Fibroblast of the aortic adventitia (primary cell): Measurements from ENCODE around the gene ITGB6. TPM values are rescaled to one million over a fixed set of nuclear protein-coding genes. Genes with fewer than 3 reads are reported as not detected.
A peak's percentile ranks its signal among the peaks of the same experiment; 100 is the strongest.

Experiments used
- DNase-seq: peaks from one replicate; pipeline ENCODE4 v3.0.0-alpha.2; 2010; ENCODE audit warnings: low read depth
- H3K4me3 ChIP-seq: 2 replicates; pipeline ENCODE4 v1.5.1; 2011; ENCODE audit warnings: low read depth, mild to moderate bottlenecking, control low read depth, low read length, moderate library complexity
- total RNA-seq: library from RNA; depleted of rRNA; stranded (reverse); fragments of >200 nt; gene quantifications from 2 replicates; pipeline ENCODE4 v1.2.3, GENCODE V29; 2012; ENCODE audit warnings: low replicate concordance
- TF ChIP-seq, protein P1 (sequence below): IDR thresholded peaks from 2 replicates; pipeline ENCODE4 v1.5.1; 2011; ENCODE audit warnings: mild to moderate bottlenecking, low read length, control low read depth, inconsistent platforms; ENCODE audit not compliant: insufficient read depth

The ITGB6 gene
- total RNA-seq, 1 donor = under 0.01 TPM

- DNase-seq = no peak
- no peak overlapping the region for H3K4me3 ChIP-seq
- TF ChIP-seq, protein P1, sequence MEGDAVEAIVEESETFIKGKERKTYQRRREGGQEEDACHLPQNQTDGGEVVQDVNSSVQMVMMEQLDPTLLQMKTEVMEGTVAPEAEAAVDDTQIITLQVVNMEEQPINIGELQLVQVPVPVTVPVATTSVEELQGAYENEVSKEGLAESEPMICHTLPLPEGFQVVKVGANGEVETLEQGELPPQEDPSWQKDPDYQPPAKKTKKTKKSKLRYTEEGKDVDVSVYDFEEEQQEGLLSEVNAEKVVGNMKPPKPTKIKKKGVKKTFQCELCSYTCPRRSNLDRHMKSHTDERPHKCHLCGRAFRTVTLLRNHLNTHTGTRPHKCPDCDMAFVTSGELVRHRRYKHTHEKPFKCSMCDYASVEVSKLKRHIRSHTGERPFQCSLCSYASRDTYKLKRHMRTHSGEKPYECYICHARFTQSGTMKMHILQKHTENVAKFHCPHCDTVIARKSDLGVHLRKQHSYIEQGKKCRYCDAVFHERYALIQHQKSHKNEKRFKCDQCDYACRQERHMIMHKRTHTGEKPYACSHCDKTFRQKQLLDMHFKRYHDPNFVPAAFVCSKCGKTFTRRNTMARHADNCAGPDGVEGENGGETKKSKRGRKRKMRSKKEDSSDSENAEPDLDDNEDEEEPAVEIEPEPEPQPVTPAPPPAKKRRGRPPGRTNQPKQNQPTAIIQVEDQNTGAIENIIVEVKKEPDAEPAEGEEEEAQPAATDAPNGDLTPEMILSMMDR = no peak
Observed at GRCh38 chr2:160226367-160226766, 26.3 kb upstream of the ITGB6 start.

GRCh38 chr2:160225722-160226121 is 25.6 kb upstream of the ITGB6 start:
- DNase-seq = no peak
- no peak overlapping the region for H3K4me3 ChIP-seq
- TF ChIP-seq, protein P1 = no peak

- TF ChIP-seq, protein P1 = no peak
Observed at GRCh38 chr2:160224507-160224906, 24.4 kb upstream of the ITGB6 start.

DNA sequence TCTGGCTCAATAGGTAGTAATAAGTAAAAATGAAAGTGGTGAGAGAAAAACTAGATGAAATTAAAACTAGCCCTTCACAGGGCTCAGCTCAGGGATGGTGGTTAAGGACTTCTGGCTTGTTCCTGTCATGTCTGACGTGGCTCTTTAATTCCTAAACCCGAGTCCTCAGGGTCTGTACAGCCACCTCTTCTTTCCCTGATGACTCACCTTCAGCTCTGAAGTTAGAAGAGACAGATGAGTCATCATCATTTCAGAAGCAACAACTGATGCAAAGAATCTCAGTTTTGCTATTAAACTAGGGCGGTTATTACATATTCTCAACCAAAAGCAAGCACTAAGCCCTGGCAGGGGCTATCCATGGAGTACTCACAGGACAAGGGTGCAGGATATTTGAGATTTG is 24.0 kb upstream of the ITGB6 start:
- no peak overlapping the region for H3K4me3 ChIP-seq
- TF ChIP-seq, protein P1 = no peak
- DNase-seq = peak; percentile 86

More at GRCh38 chr2:160224507-160224906, 24.4 kb upstream of the ITGB6 start:
- no peak overlapping the region for H3K4me3 ChIP-seq
- DNase-seq = no peak

DNA sequence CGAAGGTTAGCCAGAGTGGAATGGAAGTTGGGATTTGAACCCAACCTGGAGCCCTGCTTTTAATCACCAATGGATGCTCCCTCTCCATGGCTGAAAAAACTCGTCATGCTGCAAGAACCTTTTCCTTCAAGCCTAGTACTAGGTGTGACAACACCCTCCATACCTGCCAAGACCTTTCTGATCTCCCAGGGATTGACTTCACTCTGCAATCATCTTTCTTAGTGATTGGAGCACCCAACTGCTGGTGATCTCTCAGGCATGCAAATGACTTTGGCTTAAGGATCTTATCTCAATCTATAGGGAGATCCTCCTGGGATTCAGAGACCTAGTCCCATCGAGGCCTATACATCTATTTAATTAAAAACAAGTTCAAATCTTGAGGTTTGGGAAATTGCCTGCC is 23.5 kb upstream of the ITGB6 start:
- no peak for DNase-seq
- TF ChIP-seq, protein P1 = no peak
- no peak overlapping the region for H3K4me3 ChIP-seq

DNA sequence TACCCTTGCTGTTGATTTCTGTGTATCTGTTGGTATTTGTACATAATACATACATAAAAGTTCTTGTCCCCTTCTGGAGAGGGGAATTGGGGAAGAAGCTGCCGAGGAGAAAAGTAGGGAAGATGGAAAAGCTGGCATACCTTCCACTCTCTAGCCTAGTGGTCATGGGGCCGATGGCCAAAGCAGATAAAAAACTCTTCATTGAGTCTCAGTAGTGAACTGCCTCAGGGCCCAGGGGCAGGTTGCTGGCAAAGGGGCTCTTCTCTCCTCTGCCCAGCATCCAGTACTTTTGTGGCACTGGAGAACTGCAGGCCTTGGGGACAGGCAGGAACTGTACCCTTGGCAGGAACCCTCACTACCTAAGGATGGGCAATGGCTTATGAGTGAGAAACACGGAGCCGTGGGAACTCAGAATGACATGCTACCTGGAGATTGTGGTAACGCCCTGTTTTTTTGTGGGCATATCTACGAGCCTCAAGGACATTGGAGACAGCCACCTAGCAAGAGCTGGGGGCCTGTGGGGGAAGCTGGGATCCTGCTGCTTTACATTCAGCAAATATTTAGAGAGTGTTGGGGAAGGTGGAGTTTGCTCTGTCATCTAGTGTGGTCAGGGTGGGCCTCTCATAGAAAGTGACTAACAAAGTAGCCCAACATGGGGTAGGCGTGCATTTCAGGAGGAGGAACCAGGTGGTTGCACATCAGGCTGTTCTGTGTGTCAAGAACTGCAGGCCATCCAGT is 22.6 kb upstream of the ITGB6 start:
- no peak for DNase-seq
- TF ChIP-seq, protein P1 = no peak
- H3K4me3 ChIP-seq = no peak overlapping the region
